Cerebellar cortex (tissue), 1 donor: ENCODE results near the gene RAB5A.
"Not testable (repeated sequence)": the region's sequence is repeated elsewhere in the genome, so short reads cannot be mapped to it uniquely, and the experiment has no call there.

Experiments used
- DNase-seq: peaks from one replicate; pipeline ENCODE4 v3.0.0-alpha.2; 2015; ENCODE audit warnings: low spot score

RAB5A gene, protein sequence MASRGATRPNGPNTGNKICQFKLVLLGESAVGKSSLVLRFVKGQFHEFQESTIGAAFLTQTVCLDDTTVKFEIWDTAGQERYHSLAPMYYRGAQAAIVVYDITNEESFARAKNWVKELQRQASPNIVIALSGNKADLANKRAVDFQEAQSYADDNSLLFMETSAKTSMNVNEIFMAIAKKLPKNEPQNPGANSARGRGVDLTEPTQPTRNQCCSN

GRCh38 chr3:19946832-19947548 is at the start of gene RAB5A:
Gene RAB5A, plus strand, starts transcription at chr3:19947097. Its CDS starts 3,802 bp downstream, at chr3:19950899.
- peak; percentile 99 for DNase-seq

DNA sequence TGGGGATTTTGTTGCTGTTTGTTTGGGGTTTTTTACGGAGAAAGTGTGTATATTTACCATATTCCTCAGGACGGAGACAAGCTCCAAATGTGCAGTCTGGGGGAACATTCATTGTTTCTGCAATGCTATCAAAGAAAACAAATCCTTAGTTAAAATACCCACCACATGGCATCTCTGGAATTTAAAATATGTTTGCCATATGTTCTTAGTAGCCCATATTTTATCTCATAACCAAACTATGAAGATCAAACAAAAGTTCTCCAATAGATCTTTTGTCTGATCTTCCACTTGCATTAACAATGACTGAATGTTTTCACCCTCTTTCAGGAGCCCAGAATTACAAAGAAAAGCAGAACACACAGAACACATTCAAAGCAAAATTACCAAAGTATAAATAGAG is 48.2 kb upstream of the RAB5A start:
- DNase-seq: no peak

DNA sequence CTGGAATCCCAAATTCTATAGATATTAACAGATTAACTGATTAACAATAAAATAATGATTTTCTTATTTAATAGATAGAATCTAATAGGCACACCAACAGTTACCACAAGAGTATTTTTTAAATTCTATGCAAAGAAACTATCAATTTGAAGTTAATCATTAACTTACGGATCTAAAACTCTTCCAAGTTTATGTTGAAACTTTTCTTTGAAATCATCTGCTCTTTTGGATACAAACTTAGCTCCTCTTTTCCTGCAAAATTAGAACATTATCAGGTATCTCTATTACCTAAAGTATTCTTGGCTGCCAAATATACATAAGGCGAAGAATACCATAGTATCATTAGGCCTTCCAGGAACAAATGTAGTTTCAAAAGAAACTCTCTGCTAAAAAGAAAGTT is 47.6 kb upstream of the RAB5A start:
- DNase-seq: no peak

GRCh38 chr3:19899833-19900232 is 47.1 kb upstream of the RAB5A start:
- DNase-seq: not testable (repeated sequence)

GRCh38 chr3:19901337-19901736 is 45.6 kb upstream of the RAB5A start:
- DNase-seq: no peak

DNA sequence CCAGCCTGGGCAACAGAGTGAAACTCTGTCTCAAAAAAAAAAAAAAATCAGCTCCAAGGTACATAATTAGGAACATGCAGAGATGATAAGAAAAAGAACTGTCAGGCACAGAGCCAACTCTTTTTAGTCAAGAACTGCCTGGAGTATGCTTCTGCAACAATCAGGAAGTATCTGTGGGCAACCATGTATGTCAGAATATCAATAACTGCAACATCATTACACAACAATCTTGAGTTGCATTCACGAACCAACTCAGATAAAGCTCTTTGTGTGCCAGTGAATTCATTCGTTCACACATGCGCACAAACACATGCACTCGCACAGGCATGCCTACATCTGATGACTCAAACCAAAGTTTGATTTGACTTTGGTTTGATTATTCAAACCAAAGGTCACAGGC is 45.0 kb upstream of the RAB5A start:
- DNase-seq: no peak

DNA sequence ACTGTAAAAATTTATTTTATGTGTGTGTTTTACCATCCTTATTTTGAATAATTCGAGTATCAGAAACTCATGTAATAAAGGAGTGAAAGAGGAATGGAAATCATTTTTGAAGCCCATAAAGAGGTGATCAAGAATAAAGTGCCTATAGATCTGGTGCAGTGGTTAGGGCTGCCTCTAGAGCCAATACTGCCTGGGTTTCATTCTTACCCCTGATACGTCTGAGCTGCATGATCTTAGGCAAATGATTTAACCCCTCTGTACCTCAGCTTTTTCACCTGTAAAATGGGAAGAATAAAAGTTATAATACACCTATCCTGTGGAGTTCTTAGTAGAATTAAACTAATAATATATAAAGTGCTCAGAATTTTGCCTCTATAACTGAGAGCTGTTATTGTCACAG is 43.2 kb upstream of the RAB5A start:
- DNase-seq: no peak

DNA sequence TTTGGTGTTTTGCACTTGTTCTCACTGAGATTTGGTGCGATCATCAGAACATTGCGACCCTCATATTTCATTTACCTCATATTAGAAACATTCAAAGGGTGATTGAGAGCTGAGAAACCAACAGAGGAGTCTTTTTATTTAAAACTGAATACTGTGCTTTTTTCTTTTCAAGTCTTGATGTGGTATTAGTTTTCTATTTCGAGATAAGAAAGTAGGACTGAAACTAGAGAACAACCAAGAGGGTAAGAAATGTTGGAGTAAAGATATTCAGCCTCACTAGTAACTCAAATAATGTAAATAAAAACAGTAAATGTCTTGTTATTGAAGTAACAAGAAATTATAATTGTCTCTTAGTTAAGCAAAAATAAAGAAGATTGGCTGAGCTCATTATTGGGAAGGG is 39.4 kb upstream of the RAB5A start:
- DNase-seq: no peak

DNA sequence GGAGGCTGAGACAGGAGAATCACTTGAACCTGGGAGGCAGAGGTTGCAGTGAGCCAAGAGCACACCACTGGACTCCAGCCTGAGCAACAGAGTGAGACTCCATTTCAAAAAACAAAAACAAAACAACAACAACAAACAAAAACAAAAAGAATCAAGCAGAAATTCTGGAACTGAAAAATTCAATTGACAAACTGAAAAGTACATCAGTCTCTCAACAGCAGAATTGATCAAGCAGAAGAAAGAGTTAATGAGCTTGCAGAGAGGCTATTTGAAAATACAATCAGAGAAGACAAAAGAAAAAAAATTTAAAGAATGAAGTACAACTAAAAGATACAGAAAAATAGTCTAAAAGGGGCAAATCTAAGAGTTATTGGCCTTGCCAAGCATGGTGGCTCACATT is 35.4 kb upstream of the RAB5A start:
- DNase-seq: no peak

DNA sequence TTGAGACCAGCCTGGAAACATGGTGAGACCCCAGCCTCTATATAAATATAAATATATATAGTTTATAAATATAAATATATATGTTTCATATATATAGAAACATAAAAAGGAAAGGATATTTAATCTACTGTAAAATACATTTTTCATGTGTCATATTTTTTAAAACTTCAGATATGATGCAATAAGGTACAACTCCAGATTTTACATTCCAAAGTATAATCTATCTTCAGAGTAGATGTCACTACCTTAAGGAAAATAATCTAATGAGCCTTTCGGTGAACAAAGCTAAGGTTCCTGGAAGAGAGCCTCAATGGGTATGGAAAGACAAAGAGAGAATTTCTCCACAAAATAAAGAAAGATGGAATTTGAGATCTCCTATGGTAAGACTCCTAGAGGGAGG is 29.7 kb upstream of the RAB5A start:
- no peak for DNase-seq

GRCh38 chr3:19920401-19921080 is 26.4 kb upstream of the RAB5A start:
- no peak for DNase-seq

GRCh38 chr3:19931180-19931692 is 15.7 kb upstream of the RAB5A start:
- no peak for DNase-seq

- DNase-seq: no peak
These were observed 15.1 kb upstream of the RAB5A start for GRCh38 chr3:19931767-19932188.

- no peak for DNase-seq
These were observed 14.5 kb upstream of the RAB5A start for GRCh38 chr3:19932422-19932821.

DNA sequence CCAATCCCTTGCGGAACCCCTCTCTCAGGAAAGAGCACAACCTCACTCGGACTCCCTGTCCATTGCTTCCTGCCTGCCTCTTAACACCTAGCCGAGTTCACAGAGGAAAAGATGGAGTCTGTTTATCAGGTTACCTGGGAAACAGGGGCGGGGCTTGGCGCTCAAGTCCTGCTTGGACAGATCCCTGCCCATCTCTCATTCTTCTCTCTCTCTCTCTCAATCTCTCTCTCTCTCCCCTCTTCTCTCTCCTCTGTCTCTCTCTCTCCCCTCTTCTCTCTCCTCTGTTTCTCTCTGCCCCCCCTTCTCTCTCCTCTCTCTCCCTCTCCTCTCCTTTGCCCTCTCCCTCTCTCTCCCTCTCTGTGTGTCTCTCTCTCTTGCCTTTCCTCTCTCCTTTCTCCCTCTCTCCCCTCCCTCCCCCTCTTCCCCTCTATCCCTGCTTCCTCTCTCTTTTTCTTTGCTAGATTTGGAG is 12.8 kb upstream of the RAB5A start, which contains the start of gene EFHB:
TSS of gene EFHB (minus strand) at position 120 of the 469 bp plus-strand sequence. CDS start 199 bp downstream, outside the sequence.
- DNase-seq: no peak

GRCh38 chr3:19937459-19938294 is 9.2 kb upstream of the RAB5A start:
- no peak for DNase-seq

- no peak for DNase-seq
These were observed 8.6 kb upstream of the RAB5A start for GRCh38 chr3:19938295-19938627.

DNA sequence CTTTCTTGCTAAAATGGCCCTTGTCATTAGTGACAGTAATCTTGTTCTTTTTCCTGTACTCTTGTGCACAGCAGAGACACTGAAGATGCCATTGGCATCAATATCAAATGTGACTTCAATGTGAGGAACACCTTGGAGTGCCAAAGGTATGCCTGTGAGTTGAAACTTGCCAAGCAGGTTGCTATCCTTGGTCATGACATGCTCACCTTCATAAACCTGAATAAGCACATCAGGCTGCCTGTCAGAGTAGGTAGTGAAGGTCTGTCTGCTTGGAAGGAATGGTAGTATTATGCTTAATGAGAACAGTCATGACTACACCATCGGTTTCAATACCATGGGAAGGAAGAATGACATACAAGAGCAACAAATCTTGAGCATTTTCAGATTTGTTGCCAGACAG is 6.3 kb upstream of the RAB5A start:
- no peak for DNase-seq

DNA sequence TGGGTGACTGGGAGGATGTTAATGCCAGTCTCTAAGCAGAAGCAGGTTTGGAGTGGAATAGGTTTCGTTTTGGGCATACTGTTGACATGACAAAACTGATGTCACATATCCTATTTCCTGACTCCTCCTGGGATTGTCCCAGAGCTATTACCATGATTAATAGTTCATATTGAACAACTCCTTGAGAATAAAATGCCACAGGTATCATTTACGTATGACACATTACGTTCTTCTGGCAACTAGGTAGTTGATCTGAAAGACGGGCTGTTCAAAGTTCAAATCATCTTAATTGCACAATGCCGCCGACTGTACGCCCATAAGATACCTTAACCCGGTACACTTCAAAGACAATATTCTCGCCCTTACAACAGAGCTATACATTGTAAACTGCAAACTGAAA is 1.4 kb upstream of the RAB5A start:
- no peak for DNase-seq

DNA sequence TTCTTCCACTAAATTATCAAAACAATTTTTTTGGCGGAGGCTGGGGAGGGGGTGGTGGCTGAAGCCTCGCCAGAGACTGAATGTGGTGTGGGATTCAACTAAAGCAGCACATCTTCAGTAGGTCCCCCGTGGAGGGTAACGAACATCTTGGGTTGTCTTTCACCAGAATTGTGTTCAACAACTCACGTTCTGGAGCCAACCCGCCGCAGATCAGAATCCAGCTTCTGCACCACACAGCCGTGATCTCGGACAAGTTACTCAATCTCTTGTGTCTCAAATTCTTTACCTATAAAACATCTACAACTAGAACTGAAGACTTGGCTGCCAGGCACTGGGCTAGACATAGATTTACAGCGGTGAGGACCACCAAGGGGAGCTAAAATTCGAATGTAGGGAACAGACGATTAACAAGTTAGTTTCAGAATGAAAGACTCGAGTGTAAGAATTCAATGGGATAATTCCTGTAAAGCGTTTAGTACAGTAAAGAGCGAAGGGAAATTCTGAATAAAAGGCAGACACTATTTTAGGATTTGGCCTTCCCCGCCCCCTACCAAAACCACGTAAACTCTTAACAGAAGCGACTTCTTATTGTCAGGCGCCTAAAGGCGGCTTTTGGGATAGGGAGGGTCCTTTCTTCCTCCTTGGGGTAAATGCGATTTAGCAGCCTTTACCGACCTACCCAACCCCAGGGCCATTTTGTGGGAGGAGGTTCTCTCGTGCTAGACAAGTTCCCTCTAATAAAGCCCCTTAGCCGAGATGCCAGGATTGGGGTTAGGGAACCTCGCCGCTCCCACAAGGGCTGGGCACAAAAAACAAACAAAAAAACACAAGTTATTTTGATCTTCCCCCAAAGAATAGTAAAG is 697 bp upstream of the RAB5A start:
- peak; percentile 10 for DNase-seq
